ENCODE measurements around the gene GPR162.
A peak's percentile ranks its signal among the peaks of the same experiment; 100 is the strongest.

Gene GPR162

GRCh38 chr12:6817662-6818157 is 3.9 kb upstream of the GPR162 start:
- H3K27ac ChIP-seq, result peak overlapping the region; percentile 20
- no peak for TF ChIP-seq ZFX (IDR thresholded peaks at IDR 0.05; ENCODE audit: borderline replicate concordance)
- TF ChIP-seq CTCF (IDR thresholded peaks at IDR 0.05), result no peak

GRCh38 chr12:6818222-6818621 is 3.4 kb upstream of the GPR162 start:
- peak overlapping the region; percentile 20 for H3K27ac ChIP-seq
- TF ChIP-seq CTCF (IDR thresholded peaks at IDR 0.05), result no peak
- no peak for TF ChIP-seq ZFX (IDR thresholded peaks at IDR 0.05; ENCODE audit: borderline replicate concordance)

- peak overlapping the region; percentile 20 for H3K27ac ChIP-seq
- TF ChIP-seq ZFX (IDR thresholded peaks at IDR 0.05; ENCODE audit: borderline replicate concordance) (no peak), CTCF (IDR thresholded peaks at IDR 0.05) (no peak)
These were observed 3.0 kb upstream of the GPR162 start for GRCh38 chr12:6818645-6819044.

- peak overlapping the region; percentile 59 for H3K27ac ChIP-seq
- no peak for TF ChIP-seq CTCF (IDR thresholded peaks at IDR 0.05)
- TF ChIP-seq ZFX (IDR thresholded peaks at IDR 0.05; ENCODE audit: borderline replicate concordance), result no peak
These were observed 2.3 kb upstream of the GPR162 start for GRCh38 chr12:6819106-6820030.

- peak overlapping the region; percentile 59 for H3K27ac ChIP-seq
- TF ChIP-seq CTCF (IDR thresholded peaks at IDR 0.05), result no peak
- TF ChIP-seq ZFX (IDR thresholded peaks at IDR 0.05; ENCODE audit: borderline replicate concordance), result no peak
These were observed 1.5 kb upstream of the GPR162 start for GRCh38 chr12:6820166-6820565.

- no peak for TF ChIP-seq ZFX (IDR thresholded peaks at IDR 0.05; ENCODE audit: borderline replicate concordance)
- no peak for TF ChIP-seq CTCF (IDR thresholded peaks at IDR 0.05)
- no peak overlapping the region for H3K27ac ChIP-seq
These were observed 960 bp downstream of the GPR162 start for GRCh38 chr12:6822426-6823135.

Data from 22Rv1 (cell line).